KMS-11 (cell line): ENCODE data around the gene BDH1.

Experiments
- H2AFZ ChIP-seq: fragments of 200-600 bp; sonication (generic); 2 replicates; pipeline ENCODE4 v1.6.1; 2016; ENCODE audit warnings: antibody characterized with exemption, mixed run types, low read depth
- H3K27ac ChIP-seq: fragments of 200-600 bp; sonication (generic); 2 replicates; pipeline ENCODE4 v1.6.1; 2016; ENCODE audit warnings: mild to moderate bottlenecking, mixed run types
- H3K27me3 ChIP-seq: fragments of 200-600 bp; sonication (generic); 2 replicates; pipeline ENCODE4 v1.6.1; 2017; ENCODE audit warnings: mild to moderate bottlenecking, low read depth, mixed run types, moderate library complexity; ENCODE audit not compliant: insufficient read depth
- H3K36me3 ChIP-seq: fragments of 200-600 bp; sonication (generic); 2 replicates; pipeline ENCODE4 v1.6.1; 2017; ENCODE audit warnings: mild to moderate bottlenecking, mixed run types; ENCODE audit not compliant: insufficient read depth
- H3K4me1 ChIP-seq: fragments of 200-600 bp; sonication (generic); 2 replicates; pipeline ENCODE4 v1.6.1; 2016; ENCODE audit warnings: mild to moderate bottlenecking, low read depth, mixed run types; ENCODE audit not compliant: poor library complexity, severe bottlenecking
- H3K4me2 ChIP-seq: fragments of 200-600 bp; sonication (generic); 2 replicates; pipeline ENCODE4 v1.7.0; 2016; ENCODE audit warnings: mild to moderate bottlenecking, mixed run types
- H3K4me3 ChIP-seq: fragments of 200-600 bp; sonication (generic); IDR thresholded peaks from 2 replicates; pipeline ENCODE4 v1.6.1; 2017; ENCODE audit warnings: low read depth, low read length, mixed read lengths; ENCODE audit not compliant: insufficient read depth
- H3K79me2 ChIP-seq: fragments of 200-600 bp; sonication (generic); 2 replicates; pipeline ENCODE4 v1.6.1; 2016; ENCODE audit warnings: low read depth, mixed run types; ENCODE audit not compliant: insufficient read depth
- H3K9ac ChIP-seq: fragments of 200-600 bp; sonication (generic); 2 replicates; pipeline ENCODE4 v1.6.1; 2016; ENCODE audit warnings: mild to moderate bottlenecking, mixed run types
- H4K20me1 ChIP-seq: fragments of 200-600 bp; sonication (generic); 2 replicates; pipeline ENCODE4 v1.6.1; 2016; ENCODE audit warnings: mild to moderate bottlenecking, mixed run types; ENCODE audit not compliant: insufficient read depth
- TF ChIP-seq, protein P1 (sequence below): fragments of 200-600 bp; sonication (generic); conservative IDR thresholded peaks from 2 replicates; pipeline ENCODE4 v1.6.1; 2017; ENCODE audit warnings: low read depth, mild to moderate bottlenecking, antibody characterized with exemption, low read length, moderate library complexity, mixed read lengths

BDH1 gene

DNA sequence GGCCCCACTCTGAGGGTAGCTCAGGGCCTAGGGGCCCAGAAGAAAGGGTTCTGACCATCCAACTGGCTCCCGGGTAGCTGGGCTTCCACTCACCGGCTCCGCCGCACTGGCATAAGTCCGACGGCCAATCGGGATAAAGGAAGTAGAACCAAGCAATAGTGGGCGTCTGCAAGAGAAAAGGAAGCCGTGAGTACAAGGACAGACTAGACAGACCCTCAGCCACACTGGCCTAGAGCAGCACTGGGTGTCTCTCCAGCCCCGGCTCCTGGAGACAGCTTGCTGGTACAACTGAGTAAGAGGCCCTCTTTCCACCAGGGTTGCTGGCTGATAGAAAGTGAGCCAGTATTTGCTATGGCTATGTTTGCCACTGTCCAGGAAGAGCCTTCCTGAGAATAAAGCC is 22.4 kb downstream of the BDH1 start:
- Histone ChIP-seq H3K79me2 (no peaks in the 10 kb centered on the region), H3K36me3 (no peaks in the 10 kb centered on the region), H2AFZ (no peak overlapping the region), H3K9ac (no peak overlapping the region), H3K27ac (no peak overlapping the region), H4K20me1 (no peaks in the 10 kb centered on the region), H3K4me3 (no peak overlapping the region), H3K4me2 (no peak overlapping the region), H3K4me1 (no peaks in the 10 kb centered on the region), H3K27me3 (no peaks in the 10 kb centered on the region)
- TF ChIP-seq, protein P1, sequence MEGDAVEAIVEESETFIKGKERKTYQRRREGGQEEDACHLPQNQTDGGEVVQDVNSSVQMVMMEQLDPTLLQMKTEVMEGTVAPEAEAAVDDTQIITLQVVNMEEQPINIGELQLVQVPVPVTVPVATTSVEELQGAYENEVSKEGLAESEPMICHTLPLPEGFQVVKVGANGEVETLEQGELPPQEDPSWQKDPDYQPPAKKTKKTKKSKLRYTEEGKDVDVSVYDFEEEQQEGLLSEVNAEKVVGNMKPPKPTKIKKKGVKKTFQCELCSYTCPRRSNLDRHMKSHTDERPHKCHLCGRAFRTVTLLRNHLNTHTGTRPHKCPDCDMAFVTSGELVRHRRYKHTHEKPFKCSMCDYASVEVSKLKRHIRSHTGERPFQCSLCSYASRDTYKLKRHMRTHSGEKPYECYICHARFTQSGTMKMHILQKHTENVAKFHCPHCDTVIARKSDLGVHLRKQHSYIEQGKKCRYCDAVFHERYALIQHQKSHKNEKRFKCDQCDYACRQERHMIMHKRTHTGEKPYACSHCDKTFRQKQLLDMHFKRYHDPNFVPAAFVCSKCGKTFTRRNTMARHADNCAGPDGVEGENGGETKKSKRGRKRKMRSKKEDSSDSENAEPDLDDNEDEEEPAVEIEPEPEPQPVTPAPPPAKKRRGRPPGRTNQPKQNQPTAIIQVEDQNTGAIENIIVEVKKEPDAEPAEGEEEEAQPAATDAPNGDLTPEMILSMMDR: no peak

DNA sequence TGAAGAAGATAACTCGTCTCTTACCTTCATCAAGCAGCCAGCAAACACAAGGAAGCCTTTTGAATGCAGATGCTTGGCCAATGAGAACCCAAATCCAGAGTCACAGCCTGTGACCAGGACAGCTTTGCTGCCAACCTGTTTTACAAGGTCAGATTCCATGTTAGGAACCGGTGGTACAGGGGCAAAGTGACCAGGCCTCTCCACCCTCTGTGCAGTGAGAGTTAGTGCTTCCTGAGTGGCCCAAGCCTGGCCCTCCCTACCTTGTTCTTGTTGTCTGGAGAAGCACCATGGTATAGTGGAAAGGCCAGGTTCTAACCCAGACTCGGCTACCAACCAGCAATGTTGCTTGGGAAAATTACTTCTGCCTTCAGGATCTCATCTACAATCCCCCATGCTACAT is 23.4 kb downstream of the BDH1 start:
- Histone ChIP-seq H3K27me3 (no peaks in the 10 kb centered on the region), H4K20me1 (no peaks in the 10 kb centered on the region), H3K27ac (no peak overlapping the region), H3K79me2 (no peaks in the 10 kb centered on the region), H3K4me2 (no peak overlapping the region), H2AFZ (no peak overlapping the region), H3K4me3 (no peak overlapping the region), H3K4me1 (no peaks in the 10 kb centered on the region), H3K9ac (no peak overlapping the region), H3K36me3 (no peaks in the 10 kb centered on the region)
- TF ChIP-seq, protein P1: no peak

DNA sequence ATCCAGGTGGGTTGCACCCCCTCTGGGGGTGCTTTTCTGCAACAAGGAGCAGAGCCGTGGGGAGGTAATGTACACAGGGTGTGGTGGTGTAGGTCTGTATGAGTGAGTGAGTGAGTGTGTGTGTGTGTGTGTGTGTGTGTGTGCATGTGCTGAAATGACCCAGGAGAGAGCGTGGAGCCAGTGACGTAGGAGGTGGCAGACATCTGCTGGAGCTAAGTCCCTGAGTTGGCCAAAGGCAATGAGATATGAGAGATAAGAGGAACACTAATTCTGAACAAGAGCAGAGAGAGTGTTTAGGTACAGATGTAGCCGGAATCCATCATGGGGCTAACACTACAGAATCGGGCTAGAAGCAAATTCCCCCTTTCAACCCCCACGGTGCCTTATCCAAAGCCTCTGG is 27.6 kb downstream of the BDH1 start:
- Histone ChIP-seq H3K27me3 (no peaks in the 10 kb centered on the region), H3K27ac (no peak overlapping the region), H3K9ac (no peak overlapping the region), H3K4me3 (no peak overlapping the region), H4K20me1 (no peaks in the 10 kb centered on the region), H3K4me2 (no peak overlapping the region), H2AFZ (no peak overlapping the region), H3K36me3 (no peaks in the 10 kb centered on the region), H3K4me1 (no peaks in the 10 kb centered on the region), H3K79me2 (no peaks in the 10 kb centered on the region)
- TF ChIP-seq, protein P1: no peak

DNA sequence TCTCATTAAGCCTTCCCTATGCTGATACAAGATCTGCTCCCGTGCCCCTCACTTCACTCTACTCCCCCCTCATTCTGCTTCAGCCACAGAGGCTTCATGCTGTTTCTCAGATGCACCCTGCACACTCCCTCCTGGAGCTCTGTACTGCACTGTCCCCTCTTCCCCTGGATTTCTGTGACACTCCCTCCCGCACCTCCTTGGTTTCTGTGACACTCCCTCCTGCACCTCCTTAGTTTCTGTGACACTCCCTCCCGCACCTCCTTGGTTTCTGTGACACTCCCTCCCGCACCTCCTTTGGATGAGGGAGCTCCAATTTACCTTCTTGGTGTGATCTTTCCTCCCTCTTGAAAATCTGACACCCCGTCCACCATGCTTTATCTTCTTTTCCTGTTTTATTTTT is 28.2 kb downstream of the BDH1 start:
- no peak overlapping the region for H3K4me3 ChIP-seq
- H3K27ac ChIP-seq: no peak overlapping the region
- no peaks in the 10 kb centered on the region for H3K36me3 ChIP-seq
- no peaks in the 10 kb centered on the region for H3K27me3 ChIP-seq
- no peaks in the 10 kb centered on the region for H3K4me1 ChIP-seq
- H4K20me1 ChIP-seq: no peaks in the 10 kb centered on the region
- H3K9ac ChIP-seq: no peak overlapping the region
- no peaks in the 10 kb centered on the region for H3K79me2 ChIP-seq
- H3K4me2 ChIP-seq: no peak overlapping the region
- TF ChIP-seq, protein P1: no peak
- no peak overlapping the region for H2AFZ ChIP-seq

DNA sequence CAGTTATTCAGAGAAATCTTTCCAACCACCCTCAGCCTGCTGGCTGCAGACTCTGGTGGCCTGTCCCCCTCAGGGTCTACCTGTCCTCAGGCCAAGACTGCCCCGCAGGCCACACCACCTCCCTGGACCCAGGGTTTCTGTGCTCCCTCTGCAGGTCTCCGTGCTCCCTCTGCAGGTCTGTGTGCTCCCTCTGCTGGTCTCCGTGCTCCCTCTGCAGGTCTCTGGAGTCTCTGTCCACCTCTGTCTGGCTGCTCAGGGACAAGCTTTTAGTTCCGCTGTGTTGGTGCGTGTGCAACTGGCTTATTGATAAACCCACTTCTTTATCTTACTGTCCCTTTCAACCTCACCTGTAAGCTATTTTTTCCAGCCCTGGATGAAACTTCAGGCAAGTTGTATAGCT is 30.1 kb downstream of the BDH1 start:
- H3K4me1 ChIP-seq: no peaks in the 10 kb centered on the region
- no peak overlapping the region for H2AFZ ChIP-seq
- no peaks in the 10 kb centered on the region for H3K79me2 ChIP-seq
- TF ChIP-seq, protein P1: no peak
- H3K27me3 ChIP-seq: no peaks in the 10 kb centered on the region
- H3K9ac ChIP-seq: no peak overlapping the region
- no peak overlapping the region for H3K4me3 ChIP-seq
- H3K27ac ChIP-seq: no peak overlapping the region
- H4K20me1 ChIP-seq: no peaks in the 10 kb centered on the region
- no peaks in the 10 kb centered on the region for H3K36me3 ChIP-seq
- H3K4me2 ChIP-seq: no peak overlapping the region
